Skeletal muscle satellite cell (primary cell): ENCODE data around the gene NMNAT2. TPM values are rescaled to one million over a fixed set of nuclear protein-coding genes. Genes with fewer than 3 reads are reported as not detected.

Experiments used
- H3K27me3 ChIP-seq: 2 replicates; pipeline ENCODE4 v1.7.0; 2013; ENCODE audit warnings: low read length; ENCODE audit not compliant: control insufficient read depth, insufficient read depth
- H3K36me3 ChIP-seq: 2 replicates; pipeline ENCODE4 v1.7.0; 2013; ENCODE audit warnings: mild to moderate bottlenecking, control low read depth, low read length; ENCODE audit not compliant: insufficient read depth
- H3K4me1 ChIP-seq: 2 replicates; pipeline ENCODE4 v1.7.0; 2013; ENCODE audit warnings: low read length; ENCODE audit not compliant: control insufficient read depth, insufficient read depth
- H3K4me2 ChIP-seq: 2 replicates; pipeline ENCODE4 v1.7.0; 2013; ENCODE audit warnings: mild to moderate bottlenecking, low read length
- H3K4me3 ChIP-seq: 2 replicates; pipeline ENCODE4 v1.7.0; 2013; ENCODE audit warnings: low read length
- H3K9ac ChIP-seq: 2 replicates; pipeline ENCODE4 v1.7.0; 2013; ENCODE audit warnings: mild to moderate bottlenecking, low read depth, low read length, moderate library complexity
- H3K9me3 ChIP-seq: replicated peaks from 2 replicates; pipeline ENCODE4 v1.7.0; 2013; ENCODE audit warnings: mild to moderate bottlenecking, control low read depth, low read length
- total RNA-seq: library from RNA; depleted of rRNA; stranded (reverse); fragments of >200 nt; gene quantifications from 2 replicates; pipeline ENCODE4 v1.2.3, GENCODE V29; 2012; rRNA removed

NMNAT2 gene
- total RNA-seq, result 6.3 and 10.3 TPM in 2 replicates

DNA sequence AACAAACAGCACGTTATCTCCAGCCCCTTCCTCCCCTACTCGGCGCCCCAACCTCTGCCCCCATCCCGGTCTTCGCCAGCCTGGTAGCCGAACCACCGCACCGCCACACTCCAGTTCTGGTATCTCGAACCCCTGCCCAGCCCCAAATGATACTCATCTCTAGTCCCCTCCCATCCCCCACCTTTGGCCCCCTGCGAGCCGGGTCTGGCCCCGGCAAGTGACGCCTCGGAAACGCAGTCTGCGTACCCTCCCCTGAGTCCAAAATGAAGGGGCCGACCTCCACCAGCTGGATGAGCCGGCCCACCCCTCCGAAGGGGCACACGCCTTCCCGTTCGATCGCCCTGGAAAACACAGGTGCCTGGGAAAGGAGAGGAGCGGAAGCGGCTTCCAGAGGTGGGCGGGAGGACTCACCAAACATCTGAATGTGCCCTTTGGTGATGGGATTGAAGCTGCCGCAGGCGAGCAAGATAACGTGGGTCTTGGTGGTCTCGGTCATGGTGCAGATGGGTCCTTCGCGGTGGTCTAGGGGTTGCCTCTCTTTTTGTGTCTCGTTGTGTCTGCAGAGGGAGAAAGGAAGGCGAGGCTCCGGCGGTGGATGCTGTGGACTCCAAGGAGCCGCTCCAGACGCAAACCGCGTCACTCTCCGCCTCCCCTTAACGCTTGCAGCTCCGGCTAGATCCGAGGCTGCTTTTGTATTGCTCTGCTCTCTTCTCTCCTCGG is at the start of gene NMNAT2:
Gene NMNAT2 (minus strand): TSS at position 609 of the 720 bp plus-strand sequence. CDS start 113 bp downstream, at position 496.
- Histone ChIP-seq H3K4me2 (peak within 1 kb of the TSS; percentile 65), H3K4me1 (peaks cover 13% of the 10 kb centered on the region), H3K36me3 (no peaks in the 10 kb centered on the region), H3K9me3 (no peaks in the 10 kb centered on the region), H3K27me3 (peaks cover 80% of the 10 kb centered on the region), H3K9ac (no peak within 1 kb of the TSS), H3K4me3 (peak within 1 kb of the TSS; percentile 44)

DNA sequence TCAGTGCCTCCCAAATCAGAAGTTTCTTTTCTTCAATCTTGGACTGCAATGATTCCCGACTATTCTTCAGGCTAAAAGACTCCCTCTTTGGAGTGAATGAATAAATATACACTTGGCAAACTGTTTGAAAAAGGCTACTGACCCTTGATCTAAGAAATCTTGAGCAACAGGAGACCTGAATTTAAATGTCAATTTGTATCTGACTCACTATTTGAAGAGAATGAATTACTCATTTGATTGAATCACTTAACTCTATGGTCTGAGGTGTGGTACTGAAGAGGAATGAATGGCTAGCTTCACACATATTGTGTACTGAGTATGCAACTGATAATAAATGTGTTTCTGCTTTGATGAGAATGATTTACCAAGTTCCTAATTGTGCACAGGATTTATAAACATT is 49.5 kb upstream of the NMNAT2 start:
- Histone ChIP-seq H3K9ac (no peak overlapping the region), H3K9me3 (no peaks in the 10 kb centered on the region), H3K4me1 (peaks cover 7% of the 10 kb centered on the region)

DNA sequence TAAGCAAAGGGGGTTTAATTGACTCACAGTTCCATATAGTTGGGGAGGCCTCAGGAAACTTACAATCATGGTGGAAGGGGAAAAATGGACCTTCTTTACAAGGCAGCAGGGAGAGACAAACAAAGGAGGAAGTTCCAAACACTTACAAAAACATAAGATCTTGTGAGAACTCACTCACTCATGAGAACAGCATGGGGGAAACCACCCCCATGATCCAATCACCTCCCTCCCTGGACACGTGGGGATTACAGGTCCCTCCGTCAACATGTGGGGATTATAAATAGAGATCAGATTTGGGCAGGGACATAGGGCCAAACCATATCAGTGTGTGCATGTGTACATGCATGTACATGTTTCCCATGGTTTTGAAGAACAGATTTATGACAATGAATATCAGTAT is 48.6 kb upstream of the NMNAT2 start:
- no peak overlapping the region for H3K4me3 ChIP-seq
- peaks cover 3% of the 10 kb centered on the region for H3K27me3 ChIP-seq
- peaks cover 7% of the 10 kb centered on the region for H3K4me1 ChIP-seq
- no peaks in the 10 kb centered on the region for H3K36me3 ChIP-seq
- no peak overlapping the region for H3K4me2 ChIP-seq
- H3K9me3 ChIP-seq, result no peaks in the 10 kb centered on the region
- H3K9ac ChIP-seq, result no peak overlapping the region

More for the DNA sequence above, 49.5 kb upstream of the NMNAT2 start:
- H3K4me3 ChIP-seq, result no peak overlapping the region
- no peak overlapping the region for H3K4me2 ChIP-seq
- H3K27me3 ChIP-seq, result peaks cover 3% of the 10 kb centered on the region
- no peaks in the 10 kb centered on the region for H3K36me3 ChIP-seq

GRCh38 chr1:183463566-183463965 is 45.4 kb upstream of the NMNAT2 start:
- H3K4me3 ChIP-seq, result no peak overlapping the region
- no peak overlapping the region for H3K9ac ChIP-seq
- H3K27me3 ChIP-seq, result peaks cover 3% of the 10 kb centered on the region
- no peaks in the 10 kb centered on the region for H3K9me3 ChIP-seq
- H3K4me2 ChIP-seq, result no peak overlapping the region
- peaks cover 3% of the 10 kb centered on the region for H3K4me1 ChIP-seq
- no peaks in the 10 kb centered on the region for H3K36me3 ChIP-seq

- Histone ChIP-seq H3K9me3 (no peaks in the 10 kb centered on the region), H3K36me3 (no peaks in the 10 kb centered on the region), H3K4me2 (no peak overlapping the region), H3K9ac (no peak overlapping the region), H3K27me3 (peaks cover 8% of the 10 kb centered on the region), H3K4me1 (no peaks in the 10 kb centered on the region), H3K4me3 (no peak overlapping the region)
Observed at GRCh38 chr1:183461350-183461749, 43.2 kb upstream of the NMNAT2 start.

GRCh38 chr1:183460596-183460995 is 42.4 kb upstream of the NMNAT2 start:
- H3K27me3 ChIP-seq, result peaks cover 8% of the 10 kb centered on the region
- no peaks in the 10 kb centered on the region for H3K36me3 ChIP-seq
- H3K9me3 ChIP-seq, result no peaks in the 10 kb centered on the region
- no peak overlapping the region for H3K9ac ChIP-seq
- no peak overlapping the region for H3K4me2 ChIP-seq
- no peak overlapping the region for H3K4me3 ChIP-seq
- H3K4me1 ChIP-seq, result no peaks in the 10 kb centered on the region

DNA sequence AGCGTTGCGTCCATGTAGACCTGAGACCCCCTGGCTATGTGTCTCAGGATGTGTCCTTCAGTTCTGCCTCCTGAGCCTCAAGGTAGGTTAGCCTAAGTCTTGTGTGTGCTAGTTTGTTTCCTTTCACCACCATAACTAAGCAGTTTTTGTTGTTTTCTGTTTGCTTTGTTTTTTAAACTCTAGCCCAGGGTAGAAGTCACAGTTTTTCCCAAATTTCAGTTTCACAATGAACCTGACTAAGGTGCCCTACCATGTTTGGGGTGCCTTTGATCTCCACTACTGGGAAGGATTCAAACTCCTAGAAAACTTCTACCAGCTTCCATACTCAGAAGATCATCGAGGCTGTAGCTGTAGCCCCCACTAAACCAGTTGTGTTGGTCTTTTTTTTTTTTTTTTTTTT is 39.3 kb upstream of the NMNAT2 start:
- no peaks in the 10 kb centered on the region for H3K36me3 ChIP-seq
- no peak overlapping the region for H3K4me2 ChIP-seq
- H3K4me3 ChIP-seq, result no peak overlapping the region
- no peak overlapping the region for H3K9ac ChIP-seq
- peaks cover 5% of the 10 kb centered on the region for H3K27me3 ChIP-seq
- peaks cover 14% of the 10 kb centered on the region for H3K4me1 ChIP-seq
- H3K9me3 ChIP-seq, result no peaks in the 10 kb centered on the region

- no peak overlapping the region for H3K4me2 ChIP-seq
- H3K9ac ChIP-seq, result no peak overlapping the region
- no peak overlapping the region for H3K4me3 ChIP-seq
- no peaks in the 10 kb centered on the region for H3K9me3 ChIP-seq
- no peaks in the 10 kb centered on the region for H3K36me3 ChIP-seq
- peaks cover 14% of the 10 kb centered on the region for H3K4me1 ChIP-seq
- H3K27me3 ChIP-seq, result peaks cover 5% of the 10 kb centered on the region
Observed at GRCh38 chr1:183456826-183457225, 38.6 kb upstream of the NMNAT2 start.

- Histone ChIP-seq H3K36me3 (no peaks in the 10 kb centered on the region), H3K27me3 (peaks cover 5% of the 10 kb centered on the region), H3K4me3 (no peak overlapping the region), H3K9ac (no peak overlapping the region), H3K4me2 (peak overlapping the region; percentile 6), H3K9me3 (no peaks in the 10 kb centered on the region), H3K4me1 (peaks cover 14% of the 10 kb centered on the region)
Observed at GRCh38 chr1:183454377-183454776, 36.2 kb upstream of the NMNAT2 start.

DNA sequence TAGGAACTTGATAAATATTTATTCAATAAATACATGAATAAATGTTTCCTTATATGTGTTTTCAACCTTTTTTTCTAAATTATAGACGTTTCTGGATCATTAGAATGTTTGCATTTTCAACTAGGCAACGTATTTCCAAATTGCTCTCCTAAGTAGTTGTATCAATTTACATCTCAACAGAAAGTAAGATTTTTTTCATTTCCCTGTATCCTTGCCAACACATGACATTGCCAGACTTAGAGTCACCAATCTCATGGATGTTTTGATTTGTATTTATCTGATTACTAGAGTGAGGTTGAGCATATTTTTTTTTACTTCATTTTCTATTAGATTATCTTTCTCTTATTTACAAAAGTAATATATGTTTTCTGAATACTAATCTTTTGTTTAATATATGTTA is 31.9 kb upstream of the NMNAT2 start:
- Histone ChIP-seq H3K27me3 (no peaks in the 10 kb centered on the region), H3K4me1 (peaks cover 14% of the 10 kb centered on the region), H3K9ac (no peak overlapping the region), H3K4me3 (no peak overlapping the region), H3K9me3 (no peaks in the 10 kb centered on the region), H3K4me2 (no peak overlapping the region), H3K36me3 (no peaks in the 10 kb centered on the region)

DNA sequence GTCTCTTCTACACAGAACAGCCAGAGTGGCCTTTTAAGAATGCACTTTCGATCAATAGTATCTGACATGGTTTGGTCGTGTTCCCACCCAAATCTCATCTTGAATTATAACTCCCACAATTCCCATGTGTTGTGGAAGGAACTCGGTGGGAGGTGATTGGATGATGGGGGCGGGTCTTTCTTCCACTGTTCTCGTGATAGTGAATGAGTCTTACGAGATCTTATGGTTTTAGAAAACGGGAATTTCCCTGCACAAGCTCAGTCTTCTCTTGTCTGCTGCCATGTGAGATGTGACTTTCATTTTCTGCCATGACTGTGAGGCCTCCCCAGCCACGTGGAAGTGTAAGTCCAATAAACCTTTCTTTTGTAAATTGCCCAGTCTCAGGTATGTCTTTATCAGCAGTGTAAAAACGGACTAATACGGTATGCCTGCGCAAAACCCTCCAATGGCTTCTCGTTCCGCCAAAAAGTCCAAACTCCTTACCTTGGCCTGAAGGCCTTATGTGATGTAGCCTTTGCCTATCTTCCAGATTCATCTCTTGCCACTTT is 31.1 kb upstream of the NMNAT2 start:
- Histone ChIP-seq H3K9ac (no peak overlapping the region), H3K36me3 (no peaks in the 10 kb centered on the region), H3K27me3 (no peaks in the 10 kb centered on the region), H3K4me2 (no peak overlapping the region), H3K4me1 (peaks cover 16% of the 10 kb centered on the region), H3K9me3 (no peaks in the 10 kb centered on the region), H3K4me3 (no peak overlapping the region)

- peaks cover 9% of the 10 kb centered on the region for H3K4me1 ChIP-seq
- H3K4me2 ChIP-seq, result no peak overlapping the region
- H3K9ac ChIP-seq, result no peak overlapping the region
- H3K4me3 ChIP-seq, result no peak overlapping the region
- H3K36me3 ChIP-seq, result no peaks in the 10 kb centered on the region
- peaks cover 21% of the 10 kb centered on the region for H3K27me3 ChIP-seq
- H3K9me3 ChIP-seq, result no peaks in the 10 kb centered on the region
Observed at GRCh38 chr1:183444243-183444642, 26.1 kb upstream of the NMNAT2 start.
